Spleen (tissue), 11 donors: ENCODE results near the gene RPL7L1. TPM values are rescaled to one million over a fixed set of nuclear protein-coding genes. Genes with fewer than 3 reads are reported as not detected.

Experiments
- DNase-seq: peaks from one replicate; pipeline ENCODE4 v3.0.0-alpha.2; 2020
- H3K27ac ChIP-seq, 8 donors: fragments of 200-600 bp; sonication (generic) in 7 of 8; 1 replicate in 4 of 8; 2 replicates in 4 of 8; pipeline versions ENCODE4 v1.5.0 to v1.8.0; 2016 to 2021; ENCODE audit warnings: inconsistent platforms in 4 of 8, mild to moderate bottlenecking in 4 of 8, moderate library complexity in 1 of 8
- H3K27me3 ChIP-seq, 7 donors: fragments of 200-600 bp; sonication (generic) in 6 of 7; replicated peaks in 1 of 7; 1 replicate in 4 of 7; 2 replicates in 3 of 7; pipeline versions ENCODE4 v1.5.0 to v1.8.0; 2016 to 2021; ENCODE audit warnings: inconsistent platforms in 3 of 7, mild to moderate bottlenecking in 1 of 7
- H3K36me3 ChIP-seq, 6 donors: fragments of 200-600 bp; sonication (generic) in 5 of 6; 1 replicate in 4 of 6; 2 replicates in 2 of 6; pipeline versions ENCODE4 v1.5.0 to v1.8.0; 2016 to 2021; ENCODE audit warnings: inconsistent platforms in 2 of 6
- H3K4me1 ChIP-seq, 6 donors: fragments of 200-600 bp; sonication (generic) in 5 of 6; 1 replicate in 3 of 6; 2 replicates in 3 of 6; pipeline versions ENCODE4 v1.5.0 to v1.8.0; 2016 to 2021; ENCODE audit warnings: inconsistent platforms in 3 of 6
- H3K4me3 ChIP-seq, 8 donors: fragments of 200-600 bp; sonication (generic) in 7 of 8; 1 replicate in 4 of 8; 2 replicates in 4 of 8; pipeline versions ENCODE4 v1.5.0 to v1.8.0; 2016 to 2021; ENCODE audit warnings: inconsistent platforms in 4 of 8, mild to moderate bottlenecking in 4 of 8, moderate library complexity in 2 of 8
- H3K9me3 ChIP-seq, 8 donors: fragments of 200-600 bp; sonication (generic) in 7 of 8; 1 replicate in 4 of 8; 2 replicates in 4 of 8; pipeline versions ENCODE4 v1.5.0 to v1.8.0; 2016 to 2021; ENCODE audit warnings: inconsistent platforms in 4 of 8
- CTCF ChIP-seq, 11 experiments: fragments of 200-600 bp in 7 of 11; fragments of 450-650 bp in 4 of 11; sonication (generic) in 4 of 11; IDR thresholded peaks in 8 of 11; conservative IDR thresholded peaks in 3 of 11; 1 replicate in 7 of 11; 2 replicates in 4 of 11; pipeline versions ENCODE4 v1.4.0 to v1.8.0; 2016 to 2021; ENCODE audit warnings: antibody characterized with exemption in 11 of 11, inconsistent platforms in 4 of 11, mild to moderate bottlenecking in 1 of 11
- POLR2A ChIP-seq, 3 donors: fragments of 450-650 bp; IDR thresholded peaks; one replicate each; pipeline ENCODE4 v1.5.1; 2017; ENCODE audit warnings: antibody characterized with exemption in 3 of 3, mild to moderate bottlenecking in 1 of 3
- POLR2AphosphoS5 ChIP-seq, 3 donors: sonication (generic); formaldehyde crosslinking; IDR thresholded peaks; one replicate each; pipeline ENCODE4 v1.5.1; 2017; ENCODE audit warnings: antibody characterized with exemption in 3 of 3
- WGBS, 5 donors: extraction: QIAGEN DNeasy Blood & Tissue Kit in 3 of 5; methylation state at CpG; one replicate each; pipeline versions ENCODE4 v1.1.5 to v1.1.7; 2013 to 2018; 5-methylcytosine and 5-hydroxymethylcytosine counted together
- intact Hi-C: fragments of 100-400 bp; cut with DNase I; formaldehyde crosslinking; loops from one replicate; pipeline ENCODE4 v1.15.0; 2023; ENCODE audit warnings: low total_unique reads
- polyA plus RNA-seq, 3 donors: library from polyadenylated mRNA; stranded (reverse); fragments of 200-250 nt; gene quantifications; one replicate each; pipeline ENCODE4 v1.2.1, GENCODE V29; 2013
- total RNA-seq, 7 donors: library from RNA; depleted of rRNA in 3 of 7; stranded (reverse); fragments of >200 nt in 3 of 7; fragmentation: NEBNext Ultra II Directional in 4 of 7; extraction: Animal tissue kit (Norgen Biotek cat#: 25700) in 4 of 7; gene quantifications; one replicate each; pipeline versions ENCODE4 v1.1.0 to v1.2.1, GENCODE V29; 2016 to 2021
- donor health status: healthy with polysubstance abuse.
- donor health status: DM: no; HTN: no; CAD: no; lungs with moderate emphysema.
- donor health status: DM: no; HTN: no; CAD: no.
- donor health status: Bipolar disorder and iron deficiency.
- donor health status: healthy.
- donor health status: DM: no; HTN: no; CAD: no.
- donor health status: DM: yes; HTN: yes; CAD: no.

Gene RPL7L1
- total and polyA plus RNA-seq, 10 donors, result 27.6 to 92.4 (median 66.9) TPM

GRCh38 chr6:42915732-42916131 is 36.3 kb downstream of the RPL7L1 start, which contains the start of gene PTCRA:
Gene PTCRA (plus strand): TSS chr6:42916053. CDS start chr6:42916070, 17 bp downstream.
- intact Hi-C loops, result no loop called here
- DNase-seq, result no peak

GRCh38 chr6:42916288-42916687 is 36.9 kb downstream of the RPL7L1 start:
- H3K36me3 ChIP-seq, result no peaks in the 10 kb centered on the region
- DNase-seq, result no peak
- peaks cover 0 to 8% (median 7%) of the 10 kb centered on the region in 6 donors for H3K4me1 ChIP-seq
- 73 to 92% (median 79%) methylated on average over 1 of the region's 1 CpG for WGBS, 5 donors
- TF ChIP-seq POLR2A (IDR thresholded peaks at IDR 0.05) (no peak), POLR2AphosphoS5 (IDR thresholded peaks at IDR 0.05) (no peak), CTCF (IDR thresholded peaks at IDR 0.05 in 8 of 11, conservative IDR thresholded peaks at IDR 0.05 in 3 of 11) (no peak)
- intact Hi-C loops, result no loop called here
- H3K27ac ChIP-seq, result no peak overlapping the region
- peaks cover 0 to 11% (median 6%) of the 10 kb centered on the region in 7 donors for H3K27me3 ChIP-seq
- H3K4me3 ChIP-seq, result no peak overlapping the region
- H3K9me3 ChIP-seq, result no peaks in the 10 kb centered on the region

More at GRCh38 chr6:42915732-42916131, 36.3 kb downstream of the RPL7L1 start, which contains the start of gene PTCRA:
- Histone ChIP-seq H3K36me3 (no peaks in the 10 kb centered on the region), H3K27me3 (peaks cover 0 to 14% (median 6%) of the 10 kb centered on the region in 7 donors), H3K4me3 (no peak within 1 kb of the TSS), H3K27ac (no peak within 1 kb of the TSS), H3K9me3 (no peaks in the 10 kb centered on the region), H3K4me1 (peaks cover 0 to 10% (median 8%) of the 10 kb centered on the region in 6 donors)
- WGBS, 5 donors, result 45 to 79% (median 60%) methylated on average over 2 to 10 of the region's 10 CpGs
- TF ChIP-seq POLR2AphosphoS5 (IDR thresholded peaks at IDR 0.05) (no peak), CTCF (IDR thresholded peaks at IDR 0.05 in 8 of 11, conservative IDR thresholded peaks at IDR 0.05 in 3 of 11) (no peak), POLR2A (IDR thresholded peaks at IDR 0.05) (no peak)

- Histone ChIP-seq H3K27me3 (no peaks in the 10 kb centered on the region), H3K4me1 (peaks cover 0 to 16% (median 6%) of the 10 kb centered on the region in 6 donors), H3K27ac (no peak overlapping the region), H3K36me3 (no peaks in the 10 kb centered on the region), H3K9me3 (no peaks in the 10 kb centered on the region), H3K4me3 (no peak overlapping the region)
- intact Hi-C loops, result no loop called here
- WGBS, 5 donors, result 67 to 87% (median 72%) methylated on average over 6 of the region's 6 CpGs
- no peak for DNase-seq
- TF ChIP-seq POLR2A (IDR thresholded peaks at IDR 0.05), result no peak
- no peak for TF ChIP-seq POLR2AphosphoS5 (IDR thresholded peaks at IDR 0.05)
- no peak for TF ChIP-seq CTCF (IDR thresholded peaks at IDR 0.05 in 8 of 11, conservative IDR thresholded peaks at IDR 0.05 in 3 of 11)
Observed at GRCh38 chr6:42921801-42922200, 42.4 kb downstream of the RPL7L1 start.

GRCh38 chr6:42923666-42924065 is 44.2 kb downstream of the RPL7L1 start:
- no peak for DNase-seq
- no peaks in the 10 kb centered on the region for H3K27me3 ChIP-seq
- TF ChIP-seq CTCF (IDR thresholded peaks at IDR 0.05 in 8 of 11, conservative IDR thresholded peaks at IDR 0.05 in 3 of 11) (no peak), POLR2A (IDR thresholded peaks at IDR 0.05) (no peak), POLR2AphosphoS5 (IDR thresholded peaks at IDR 0.05) (no peak)
- no peaks in the 10 kb centered on the region for H3K36me3 ChIP-seq
- H3K4me1 ChIP-seq, result peaks cover 0 to 29% (median 16%) of the 10 kb centered on the region in 6 donors
- WGBS, 5 donors, result 64 to 87% (median 68%) methylated on average over 2 of the region's 2 CpGs
- H3K9me3 ChIP-seq, result no peaks in the 10 kb centered on the region
- H3K27ac ChIP-seq, result peak overlapping the region in 2 of 8 donors; percentile 30 to 58
- intact Hi-C loops, result no loop called here
- peak overlapping the region in 1 of 8 donors; percentile 46 for H3K4me3 ChIP-seq
